ENCODE results near the gene RELA. TPM values are rescaled to one million over a fixed set of nuclear protein-coding genes. Genes with fewer than 3 reads are reported as not detected.

Gene RELA
- total RNA-seq, 1 donor, result 31.8 TPM

DNA sequence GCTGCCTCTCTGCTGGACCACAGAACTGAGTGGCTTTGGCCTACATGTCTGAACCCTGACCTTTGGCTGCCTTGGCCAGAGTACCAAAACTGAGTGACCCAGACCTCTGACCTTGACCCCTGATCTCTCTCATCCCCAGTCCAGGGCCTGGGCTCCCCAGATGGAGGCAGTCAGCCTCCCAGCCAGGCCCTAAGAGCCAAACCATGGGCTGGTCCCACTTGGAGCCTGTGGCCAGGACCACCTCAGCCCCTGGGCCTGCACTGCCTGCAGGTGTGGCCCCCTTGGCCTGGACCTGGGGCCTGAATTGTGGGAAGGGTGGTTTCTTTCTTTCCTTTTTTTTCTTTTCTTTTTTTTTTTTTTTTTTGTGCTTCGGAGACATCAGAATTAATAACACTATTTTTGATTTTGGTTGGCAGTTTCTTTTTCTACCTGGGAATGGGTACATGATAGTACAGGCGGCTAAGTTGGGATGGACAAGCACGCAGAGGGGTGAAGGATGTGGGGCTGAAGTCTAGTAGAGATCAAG is 25.6 kb downstream of the RELA start:
- H3K27me3 ChIP-seq (ENCODE audit: insufficient read depth, low read length), result no peaks in the 10 kb centered on the region
- no peak overlapping the region for H3K4me3 ChIP-seq (ENCODE audit: insufficient read depth, low read length)
- peak overlapping the region; percentile 55 for H3K4me2 ChIP-seq (ENCODE audit: insufficient read depth, low read length)
- peaks cover 9% of the 10 kb centered on the region for H3K79me2 ChIP-seq (ENCODE audit: insufficient read depth, low read length)
- no peaks in the 10 kb centered on the region for H3K9me3 ChIP-seq (ENCODE audit: low read depth, low read length)
- peak overlapping the region; percentile 23 for H3K27ac ChIP-seq (ENCODE audit: low read depth, low read length)
- TF ChIP-seq, protein P1, sequence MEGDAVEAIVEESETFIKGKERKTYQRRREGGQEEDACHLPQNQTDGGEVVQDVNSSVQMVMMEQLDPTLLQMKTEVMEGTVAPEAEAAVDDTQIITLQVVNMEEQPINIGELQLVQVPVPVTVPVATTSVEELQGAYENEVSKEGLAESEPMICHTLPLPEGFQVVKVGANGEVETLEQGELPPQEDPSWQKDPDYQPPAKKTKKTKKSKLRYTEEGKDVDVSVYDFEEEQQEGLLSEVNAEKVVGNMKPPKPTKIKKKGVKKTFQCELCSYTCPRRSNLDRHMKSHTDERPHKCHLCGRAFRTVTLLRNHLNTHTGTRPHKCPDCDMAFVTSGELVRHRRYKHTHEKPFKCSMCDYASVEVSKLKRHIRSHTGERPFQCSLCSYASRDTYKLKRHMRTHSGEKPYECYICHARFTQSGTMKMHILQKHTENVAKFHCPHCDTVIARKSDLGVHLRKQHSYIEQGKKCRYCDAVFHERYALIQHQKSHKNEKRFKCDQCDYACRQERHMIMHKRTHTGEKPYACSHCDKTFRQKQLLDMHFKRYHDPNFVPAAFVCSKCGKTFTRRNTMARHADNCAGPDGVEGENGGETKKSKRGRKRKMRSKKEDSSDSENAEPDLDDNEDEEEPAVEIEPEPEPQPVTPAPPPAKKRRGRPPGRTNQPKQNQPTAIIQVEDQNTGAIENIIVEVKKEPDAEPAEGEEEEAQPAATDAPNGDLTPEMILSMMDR (IDR thresholded peaks at IDR 0.05; ENCODE audit: extremely low read depth, low read depth, low read length), result no peak
- peaks cover 18% of the 10 kb centered on the region for H4K20me1 ChIP-seq (ENCODE audit: insufficient read depth, low read length)
- no peak for DNase-seq (ENCODE audit: insufficient read length, low spot score, missing footprints)
- H3K36me3 ChIP-seq (ENCODE audit: insufficient read depth, low read length), result peaks cover 40% of the 10 kb centered on the region
- H2AFZ ChIP-seq (ENCODE audit: low read length), result no peak overlapping the region
- peaks cover 12% of the 10 kb centered on the region for H3K4me1 ChIP-seq (ENCODE audit: insufficient read depth, low read length)

GRCh38 chr11:65636108-65637031 is 26.3 kb downstream of the RELA start:
- no peaks in the 10 kb centered on the region for H3K27me3 ChIP-seq (ENCODE audit: insufficient read depth, low read length)
- no peak overlapping the region for H3K4me2 ChIP-seq (ENCODE audit: insufficient read depth, low read length)
- H3K9me3 ChIP-seq (ENCODE audit: low read depth, low read length), result no peaks in the 10 kb centered on the region
- peaks cover 18% of the 10 kb centered on the region for H4K20me1 ChIP-seq (ENCODE audit: insufficient read depth, low read length)
- H3K27ac ChIP-seq (ENCODE audit: low read depth, low read length), result no peak overlapping the region
- no peak overlapping the region for H3K4me3 ChIP-seq (ENCODE audit: insufficient read depth, low read length)
- H3K4me1 ChIP-seq (ENCODE audit: insufficient read depth, low read length), result peaks cover 12% of the 10 kb centered on the region
- peaks cover 46% of the 10 kb centered on the region for H3K36me3 ChIP-seq (ENCODE audit: insufficient read depth, low read length)
- H2AFZ ChIP-seq (ENCODE audit: low read length), result no peak overlapping the region
- TF ChIP-seq, protein P1 (IDR thresholded peaks at IDR 0.05; ENCODE audit: extremely low read depth, low read depth, low read length), result no peak
- no peak for DNase-seq (ENCODE audit: insufficient read length, low spot score, missing footprints)
- H3K79me2 ChIP-seq (ENCODE audit: insufficient read depth, low read length), result peaks cover 9% of the 10 kb centered on the region

GRCh38 chr11:65634905-65635731 is 27.6 kb downstream of the RELA start:
- DNase-seq (ENCODE audit: insufficient read length, low spot score, missing footprints), result no peak
- Histone ChIP-seq H3K27me3 (ENCODE audit: insufficient read depth, low read length) (no peaks in the 10 kb centered on the region), H2AFZ (ENCODE audit: low read length) (no peak overlapping the region), H4K20me1 (ENCODE audit: insufficient read depth, low read length) (peaks cover 16% of the 10 kb centered on the region), H3K9me3 (ENCODE audit: low read depth, low read length) (no peaks in the 10 kb centered on the region), H3K4me3 (ENCODE audit: insufficient read depth, low read length) (no peak overlapping the region), H3K27ac (ENCODE audit: low read depth, low read length) (no peak overlapping the region), H3K4me2 (ENCODE audit: insufficient read depth, low read length) (no peak overlapping the region), H3K79me2 (ENCODE audit: insufficient read depth, low read length) (peaks cover 9% of the 10 kb centered on the region), H3K4me1 (ENCODE audit: insufficient read depth, low read length) (peaks cover 12% of the 10 kb centered on the region), H3K36me3 (ENCODE audit: insufficient read depth, low read length) (peaks cover 55% of the 10 kb centered on the region)
- TF ChIP-seq, protein P1 (IDR thresholded peaks at IDR 0.05; ENCODE audit: extremely low read depth, low read depth, low read length), result no peak
